Measurements from ENCODE around the gene DSCAML1.
"Not testable (repeated sequence)": the region's sequence is repeated elsewhere in the genome, so short reads cannot be mapped to it uniquely, and the experiment has no call there.

DSCAML1 gene

DNA sequence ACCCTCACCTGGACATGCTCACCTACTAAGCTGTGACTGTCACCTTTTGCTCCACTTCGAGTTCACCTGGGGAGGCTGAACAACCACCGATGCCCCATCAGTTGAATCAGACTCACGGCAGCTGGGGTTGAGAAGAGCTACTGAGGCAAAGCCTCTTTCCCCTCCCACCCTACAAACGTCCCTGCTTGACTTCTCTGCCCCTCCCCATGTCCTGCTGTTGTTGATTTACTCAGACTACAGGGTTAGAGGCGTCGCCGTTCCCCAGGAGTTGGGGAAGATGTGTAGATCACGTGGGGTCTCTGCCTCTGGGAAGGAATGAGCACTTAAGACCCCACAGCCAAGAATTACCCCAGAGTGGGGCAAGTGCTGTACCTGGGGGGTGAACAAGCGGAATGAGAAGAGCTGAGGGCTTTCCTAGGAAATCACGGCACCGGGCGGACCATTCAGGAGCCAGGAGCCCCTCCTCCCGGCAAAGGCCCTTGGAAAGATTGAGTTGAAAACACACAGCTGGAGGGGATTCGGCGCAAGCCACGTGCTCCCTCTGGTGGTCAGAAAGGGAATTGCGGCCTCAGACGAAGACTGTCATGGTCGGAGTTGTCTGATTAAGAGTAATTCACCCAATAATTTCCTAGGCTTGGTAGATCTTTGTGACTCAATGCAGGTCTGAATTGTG, 20.5 kb upstream of the DSCAML1 start:
- TF ChIP-seq CTCF (IDR thresholded peaks at IDR 0.05; ENCODE audit: control insufficient read depth, insufficient read depth, low read depth, low read length, missing control alignments), result peak; percentile 97
- no peak overlapping the region for H3K4me3 ChIP-seq (ENCODE audit: control insufficient read depth, low read depth, low read length)
- DNase-seq (ENCODE audit: low read depth), result peak; percentile 23

- DNase-seq (ENCODE audit: low read depth), result no peak
- TF ChIP-seq CTCF (IDR thresholded peaks at IDR 0.05; ENCODE audit: control insufficient read depth, insufficient read depth, low read depth, low read length, missing control alignments), result no peak
- H3K4me3 ChIP-seq (ENCODE audit: control insufficient read depth, low read depth, low read length), result no peak overlapping the region
Measured at GRCh38 chr11:117816846-117817367, 19.9 kb upstream of the DSCAML1 start.

GRCh38 chr11:117816151-117816741, 19.2 kb upstream of the DSCAML1 start:
- DNase-seq (ENCODE audit: low read depth), result no peak
- H3K4me3 ChIP-seq (ENCODE audit: control insufficient read depth, low read depth, low read length), result no peak overlapping the region
- no peak for TF ChIP-seq CTCF (IDR thresholded peaks at IDR 0.05; ENCODE audit: control insufficient read depth, insufficient read depth, low read depth, low read length, missing control alignments)

- no peak for DNase-seq (ENCODE audit: low read depth)
- no peak overlapping the region for H3K4me3 ChIP-seq (ENCODE audit: control insufficient read depth, low read depth, low read length)
- no peak for TF ChIP-seq CTCF (IDR thresholded peaks at IDR 0.05; ENCODE audit: control insufficient read depth, insufficient read depth, low read depth, low read length, missing control alignments)
Measured at GRCh38 chr11:117815262-117815803, 18.3 kb upstream of the DSCAML1 start.

DNA sequence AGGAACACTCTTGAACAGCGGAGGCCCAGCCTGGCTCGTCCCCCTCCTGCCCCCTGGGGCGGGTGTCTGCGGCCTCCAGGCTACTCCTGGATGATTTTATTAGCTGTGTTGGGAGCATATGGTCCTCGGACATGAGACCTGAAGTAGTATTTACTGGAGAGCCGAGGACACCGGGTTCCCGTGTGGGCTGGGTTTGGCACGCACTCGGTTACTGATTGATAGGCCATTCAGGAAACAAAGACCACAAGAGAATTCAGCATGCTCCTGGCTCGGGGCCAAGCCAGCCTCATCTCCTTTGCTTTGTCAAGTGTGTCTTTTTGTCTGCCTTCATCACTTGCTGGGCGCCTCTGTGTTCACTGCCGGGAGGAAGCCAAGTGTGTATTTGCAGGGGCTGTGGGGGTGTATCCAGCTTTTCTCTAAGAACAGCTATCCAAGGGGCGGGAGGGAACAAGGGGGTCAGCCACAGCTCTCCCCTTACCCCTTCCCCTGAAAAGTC, 17.8 kb upstream of the DSCAML1 start:
- no peak for TF ChIP-seq CTCF (IDR thresholded peaks at IDR 0.05; ENCODE audit: control insufficient read depth, insufficient read depth, low read depth, low read length, missing control alignments)
- no peak overlapping the region for H3K4me3 ChIP-seq (ENCODE audit: control insufficient read depth, low read depth, low read length)
- DNase-seq (ENCODE audit: low read depth), result no peak

- no peak for DNase-seq (ENCODE audit: low read depth)
- no peak overlapping the region for H3K4me3 ChIP-seq (ENCODE audit: control insufficient read depth, low read depth, low read length)
- TF ChIP-seq CTCF (IDR thresholded peaks at IDR 0.05; ENCODE audit: control insufficient read depth, insufficient read depth, low read depth, low read length, missing control alignments), result no peak
Measured at GRCh38 chr11:117814204-117814765, 17.3 kb upstream of the DSCAML1 start.

DNA sequence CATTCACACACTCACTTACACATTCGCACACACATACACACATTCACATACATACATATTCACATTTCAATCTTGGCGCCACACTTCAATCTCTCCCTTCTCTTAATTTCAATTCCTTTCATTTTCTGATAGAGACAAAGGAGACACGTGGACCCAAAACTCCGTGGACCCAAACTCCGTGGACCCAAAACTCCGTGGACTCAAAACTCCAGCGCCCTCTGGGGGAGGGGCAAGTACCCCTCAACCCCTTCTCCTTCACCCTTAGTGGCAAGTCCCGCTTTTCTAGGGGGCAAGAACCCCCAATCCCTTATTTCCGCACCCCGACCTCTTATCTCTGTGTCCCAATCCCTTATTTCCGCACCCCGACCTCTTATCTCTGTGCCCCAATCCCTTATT, 13.0 kb upstream of the DSCAML1 start:
- DNase-seq (ENCODE audit: low read depth); H3K4me3 ChIP-seq (ENCODE audit: control insufficient read depth, low read depth, low read length): not testable (repeated sequence)

All from AG09309 (cell line).